B cell (primary cell): Measurements from ENCODE around the gene ZNF382. TPM values are rescaled to one million over a fixed set of nuclear protein-coding genes. Genes with fewer than 3 reads are reported as not detected.

Source experiments
- ATAC-seq: fragments of 200-7000 bp; cut with Tn5 transposase; one replicate; pipeline ENCODE4 v1.10.0; 2021; ENCODE audit warnings: low read depth, mild to moderate bottlenecking, moderate number of reproducible peaks, moderate library complexity
- CTCF ChIA-PET: fragments of 350-600 bp; sonication (Branson Sonifier 250); formaldehyde crosslinking; loops from one replicate; lab custom pipeline; 2021; ENCODE audit warnings: antibody characterized with exemption, inconsistent platforms; lab: Charles Lee
- POLR2A ChIA-PET: fragments of 350-600 bp; sonication (Branson Sonifier 250); formaldehyde crosslinking; loops from one replicate; lab custom pipeline; 2021; ENCODE audit warnings: antibody characterized with exemption; lab: Charles Lee
- DNase-seq: peaks from one replicate; pipeline ENCODE4 v3.0.0; 2013
- H2AFZ ChIP-seq: 2 replicates; pipeline ENCODE4 v1.6.1; 2012; ENCODE audit warnings: mild to moderate bottlenecking, low read depth, low read length; ENCODE audit not compliant: insufficient read depth, poor library complexity, severe bottlenecking
- H3K27ac ChIP-seq, 2 donors: 1 replicate in 1 of 2; 2 replicates in 1 of 2; pipeline ENCODE4 v1.5.1; 2012 to 2013; ENCODE audit warnings: low read length in 2 of 2, mild to moderate bottlenecking in 2 of 2, moderate library complexity in 1 of 2
- H3K27me3 ChIP-seq, 4 experiments: fragments of 200-600 bp in 1 of 4; sonication (generic) in 1 of 4; replicated peaks in 1 of 4; 1 replicate in 2 of 4; 2 replicates in 2 of 4; pipeline versions ENCODE4 v1.6.1 to v1.7.0; 2013 to 2016; ENCODE audit warnings: low read length in 3 of 4, mild to moderate bottlenecking in 2 of 4, mixed read lengths in 1 of 4, moderate library complexity in 1 of 4; ENCODE audit not compliant: insufficient read depth in 4 of 4, control insufficient read depth in 3 of 4; ENCODE audit errors: control extremely low read depth in 1 of 4
- H3K36me3 ChIP-seq, 2 experiments: replicated peaks in 1 of 2; 1 replicate in 1 of 2; 2 replicates in 1 of 2; pipeline versions ENCODE4 v1.6.1 to v1.7.1; 2013; ENCODE audit warnings: low read length in 1 of 2; ENCODE audit not compliant: insufficient read depth in 2 of 2, control insufficient read depth in 1 of 2; ENCODE audit errors: control extremely low read depth in 1 of 2, extremely low read depth in 1 of 2
- H3K4me1 ChIP-seq, 2 donors: fragments of 200-600 bp in 1 of 2; sonication (generic) in 1 of 2; 1 replicate in 1 of 2; 2 replicates in 1 of 2; pipeline versions ENCODE4 v1.5.1 to v1.6.1; 2013 to 2017; ENCODE audit warnings: low read length in 2 of 2; ENCODE audit not compliant: control insufficient read depth in 2 of 2, insufficient read depth in 2 of 2
- H3K4me2 ChIP-seq: replicated peaks from 2 replicates; pipeline ENCODE3; 2012; ENCODE audit warnings: mild to moderate bottlenecking, low read depth, low read length; ENCODE audit not compliant: poor library complexity, severe bottlenecking
- H3K4me3 ChIP-seq, 5 experiments: fragments of 200-600 bp in 1 of 5; sonication (generic) in 1 of 5; 1 replicate in 3 of 5; 2 replicates in 2 of 5; pipeline versions ENCODE4 v1.5.1 to v1.7.0; 2011 to 2016; ENCODE audit warnings: low read length in 4 of 5, mild to moderate bottlenecking in 4 of 5, low read depth in 2 of 5, control low read depth in 1 of 5, moderate library complexity in 1 of 5; ENCODE audit not compliant: insufficient read depth in 1 of 5; ENCODE audit errors: control extremely low read depth in 1 of 5, extremely low read depth in 1 of 5
- H3K79me2 ChIP-seq: fragments of 200-600 bp; sonication (generic); one replicate; pipeline ENCODE4 v1.6.0; 2016; ENCODE audit warnings: low read length; ENCODE audit not compliant: control insufficient read depth, insufficient read depth
- H3K9ac ChIP-seq: fragments of 200-600 bp; sonication (generic); 2 replicates; pipeline ENCODE4 v1.6.1; 2017; ENCODE audit warnings: mild to moderate bottlenecking, low read length, moderate library complexity
- H3K9me3 ChIP-seq, 3 donors: one replicate each; pipeline versions ENCODE4 v1.6.1 to v1.7.1; 2013; ENCODE audit warnings: low read length in 2 of 3; ENCODE audit not compliant: control insufficient read depth in 2 of 3, insufficient read depth in 1 of 3; ENCODE audit errors: control extremely low read depth in 1 of 3
- H4K20me1 ChIP-seq: 2 replicates; pipeline ENCODE4 v1.6.0; 2012; ENCODE audit warnings: mild to moderate bottlenecking, low read length; ENCODE audit not compliant: insufficient read depth, control insufficient read depth, poor library complexity, severe bottlenecking
- H3K27ac Mint-ChIP-seq: one replicate; pipeline ENCODE4 v1.8.0; 2021; ENCODE audit warnings: mixed read lengths
- H3K27me3 Mint-ChIP-seq: one replicate; pipeline ENCODE4 v1.8.0; 2021; ENCODE audit warnings: mixed read lengths
- H3K4me1 Mint-ChIP-seq: one replicate; pipeline ENCODE4 v1.8.0; 2021; ENCODE audit warnings: mixed read lengths
- H3K4me3 Mint-ChIP-seq: one replicate; pipeline ENCODE4 v1.8.0; 2021; ENCODE audit warnings: mixed read lengths
- H3K9me3 Mint-ChIP-seq: one replicate; pipeline ENCODE4 v1.8.0; 2022; ENCODE audit warnings: mixed read lengths; ENCODE audit not compliant: insufficient read depth
- CTCF ChIP-seq: fragments of 200-600 bp; IDR thresholded peaks from one replicate; pipeline ENCODE4 v1.8.0; 2022; ENCODE audit warnings: antibody characterized with exemption, mild to moderate bottlenecking
- EZH2 ChIP-seq: IDR thresholded peaks from 2 replicates; pipeline ENCODE4 v1.6.1; 2012; ENCODE audit warnings: borderline replicate concordance, low read depth, mild to moderate bottlenecking, moderate library complexity, low read length; ENCODE audit not compliant: insufficient read depth, poor library complexity, severe bottlenecking
- WGBS: methylation state at CpG from one replicate; pipeline ENCODE4 v1.1.5; 2013; ENCODE audit warnings: missing lambda C conversion rate; ENCODE audit not compliant: insufficient coverage; 5-methylcytosine and 5-hydroxymethylcytosine counted together
- intact Hi-C: fragments of 100-400 bp; cut with micrococcal nuclease; formaldehyde crosslinking; loops from one replicate; pipeline ENCODE4 v1.10.0; 2022
- polyA plus RNA-seq: library from polyadenylated mRNA; depleted of rRNA; stranded (reverse); fragments of >200 nt; gene quantifications from 2 replicates; pipeline ENCODE4 v1.2.3, GENCODE V29; 2012
- total RNA-seq, 2 donors: library from RNA; stranded (reverse); fragments of 120-200 nt in 1 of 2; gene quantifications; 1 replicate in 1 of 2; 2 replicates in 1 of 2; pipeline versions ENCODE4 v1.2.3 to v1.2.4, GENCODE V29; 2013 to 2022

The ZNF382 gene
- total and polyA plus RNA-seq, 2 donors (not counting 1 experiment from before 2014, with no cell fraction given), result 6.2 to 24.7 TPM

- POLR2A ChIA-PET, result no interaction called here
- Mint-ChIP-seq H3K27me3 (no peaks in the 10 kb centered on the region), H3K9me3 (peaks cover 8% of the 10 kb centered on the region), H3K27ac (no peak overlapping the region), H3K4me3 (no peak overlapping the region), H3K4me1 (peaks cover 13% of the 10 kb centered on the region)
- H3K9me3 ChIP-seq, result peaks cover 0 to 31% (median 6%) of the 10 kb centered on the region in 3 donors
- H3K27ac ChIP-seq, result no peak overlapping the region
- intact Hi-C loops, result no loop called here
- H3K36me3 ChIP-seq, result peaks cover 0 to 1% of the 10 kb centered on the region in 2 experiments
- H3K4me1 ChIP-seq, result peaks cover 7 to 9% of the 10 kb centered on the region in 2 donors
- H3K27me3 ChIP-seq, result no peaks in the 10 kb centered on the region
- peaks cover 48% of the 10 kb centered on the region for H3K79me2 ChIP-seq
- no CpG with 5 or more reads among the region's 1 CpG for WGBS
- ATAC-seq (no peak), DNase-seq (no peak)
- no peaks in the 10 kb centered on the region for H4K20me1 ChIP-seq
- no peak overlapping the region for H3K4me3 ChIP-seq
- H3K4me2 ChIP-seq, result no peak overlapping the region
- H3K9ac ChIP-seq, result no peak overlapping the region
- TF ChIP-seq EZH2 (no peak), CTCF (no peak)
- CTCF ChIA-PET, result no interaction called here
- H2AFZ ChIP-seq, result no peak overlapping the region
Measured at GRCh38 chr19:36672368-36672767, 67.3 kb downstream of the ZNF382 start.

- H3K4me2 ChIP-seq, result no peak overlapping the region
- H3K4me3 Mint-ChIP-seq, result no peak overlapping the region
- H3K4me1 Mint-ChIP-seq, result peaks cover 3% of the 10 kb centered on the region
- CTCF ChIA-PET, result interaction anchor here (0.6 kb wide), 1 partner anchor 248 kb away, joined by 3 read pairs; no protein-coding TSS in a partner anchor
- intact Hi-C loops, result no loop called here
- no peak overlapping the region for H3K4me3 ChIP-seq
- H2AFZ ChIP-seq, result no peak overlapping the region
- DNase-seq, result no peak
- no peak overlapping the region for H3K27ac Mint-ChIP-seq
- H3K27me3 ChIP-seq, result no peaks in the 10 kb centered on the region
- peaks cover 6 to 7% of the 10 kb centered on the region in 2 experiments for H3K36me3 ChIP-seq
- no peak overlapping the region for H3K27ac ChIP-seq
- no peak for ATAC-seq
- H3K9ac ChIP-seq, result no peak overlapping the region
- H4K20me1 ChIP-seq, result no peaks in the 10 kb centered on the region
- H3K9me3 ChIP-seq, result peaks cover 1 to 33% (median 9%) of the 10 kb centered on the region in 3 donors
- TF ChIP-seq EZH2 (no peak), CTCF (no peak)
- H3K27me3 Mint-ChIP-seq, result no peaks in the 10 kb centered on the region
- 89% methylated on average over 1 of the region's 2 CpGs for WGBS
- H3K4me1 ChIP-seq, result no peaks in the 10 kb centered on the region
- peaks cover 1% of the 10 kb centered on the region for H3K9me3 Mint-ChIP-seq
- POLR2A ChIA-PET, result no interaction called here
- H3K79me2 ChIP-seq, result peaks cover 30% of the 10 kb centered on the region
Measured at GRCh38 chr19:36674201-36674600, 69.1 kb downstream of the ZNF382 start.
